Suppressor macrophage (primary cell): Measurements from ENCODE around the gene AGBL1.
"Not testable (repeated sequence)": the region's sequence is repeated elsewhere in the genome, so short reads cannot be mapped to it uniquely, and the experiment has no call there.

Experiments
- DNase-seq, 4 experiments: peaks; one replicate each; pipeline ENCODE4 v3.0.0-alpha.2; 2020 to 2022

Gene AGBL1

DNA sequence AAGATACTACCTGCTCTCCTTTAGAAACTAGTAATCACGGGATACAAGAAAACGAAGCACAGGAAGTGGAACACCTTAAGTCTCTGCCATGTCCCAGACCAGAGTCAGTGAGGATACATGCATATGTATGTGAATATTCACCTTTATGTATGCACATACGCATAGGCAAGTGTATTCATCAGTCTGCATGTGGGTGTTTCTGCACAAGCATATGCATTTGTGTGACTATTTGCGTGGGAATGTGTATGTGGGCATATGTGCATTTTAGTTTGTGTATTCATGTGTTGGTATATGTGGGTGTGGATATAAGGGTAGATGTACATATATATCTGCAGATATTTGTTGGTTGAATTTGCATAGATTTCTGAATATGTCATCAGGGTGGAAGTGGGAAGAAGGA lies 889.7 kb downstream of the AGBL1 start:
- DNase-seq, result no peak

DNA sequence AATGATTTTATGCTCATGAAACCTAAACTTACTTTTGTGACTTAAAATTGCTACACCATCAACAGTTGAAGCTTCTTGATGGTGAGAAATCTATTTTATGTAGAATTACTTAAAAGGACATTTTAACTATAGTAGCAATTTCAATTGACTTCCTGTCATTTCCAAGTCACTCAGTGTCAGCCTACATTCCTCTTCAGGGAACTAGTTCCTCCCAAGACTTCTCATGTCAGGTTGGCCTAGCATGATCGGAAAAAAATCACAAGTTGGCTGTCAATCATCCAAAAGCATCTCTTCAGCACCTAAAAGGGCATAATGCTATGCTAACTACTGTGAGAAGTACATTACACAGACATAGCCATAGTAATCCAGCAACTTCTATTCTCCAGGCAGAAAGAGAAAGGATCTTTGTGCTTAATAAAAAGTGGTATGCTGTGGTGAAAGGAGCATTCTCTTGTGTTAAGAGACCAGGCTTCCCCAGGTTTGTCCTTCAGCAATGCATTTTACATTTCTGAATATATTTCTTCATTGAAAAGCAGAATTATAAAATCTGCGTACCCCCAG lies 893.7 kb downstream of the AGBL1 start:
- no peak for DNase-seq

DNA sequence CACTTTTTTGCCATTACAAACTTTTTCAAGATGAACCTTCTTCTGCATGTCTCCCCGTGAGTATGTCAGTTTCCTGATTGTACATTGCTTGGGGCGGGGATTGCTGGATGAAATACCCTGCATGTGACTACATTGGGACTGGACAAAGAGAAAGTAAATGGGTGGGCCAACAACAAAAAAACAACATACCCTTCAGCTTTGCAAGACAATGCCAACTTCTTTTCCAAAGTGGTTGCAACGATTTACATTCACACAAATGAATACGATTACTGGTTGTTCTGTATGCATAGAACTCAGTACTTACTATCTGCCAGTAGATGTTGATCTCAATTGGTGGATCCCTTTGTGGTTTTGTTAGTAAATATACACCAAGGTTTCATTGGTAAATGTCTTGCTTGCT lies 908.4 kb downstream of the AGBL1 start:
- DNase-seq, result no peak

DNA sequence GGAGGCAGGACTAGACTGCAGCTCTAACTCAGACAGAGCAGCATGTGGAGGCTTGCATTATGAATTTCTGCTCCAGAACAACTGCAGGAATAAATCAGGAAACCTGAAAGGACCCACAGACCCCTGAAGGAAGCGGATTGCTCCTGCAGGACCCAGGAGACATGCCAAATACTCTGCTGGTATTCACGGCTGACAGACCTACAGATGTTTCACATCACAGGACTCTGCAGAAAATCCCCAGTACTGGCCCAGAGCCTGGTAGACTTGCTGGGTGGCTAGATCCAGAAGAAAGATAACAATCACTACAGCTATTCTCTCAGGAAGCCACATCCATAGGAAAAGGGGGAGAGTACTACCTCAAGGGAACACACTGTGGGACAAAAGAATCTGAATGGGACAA lies 942.1 kb downstream of the AGBL1 start:
- no peak for DNase-seq

DNA sequence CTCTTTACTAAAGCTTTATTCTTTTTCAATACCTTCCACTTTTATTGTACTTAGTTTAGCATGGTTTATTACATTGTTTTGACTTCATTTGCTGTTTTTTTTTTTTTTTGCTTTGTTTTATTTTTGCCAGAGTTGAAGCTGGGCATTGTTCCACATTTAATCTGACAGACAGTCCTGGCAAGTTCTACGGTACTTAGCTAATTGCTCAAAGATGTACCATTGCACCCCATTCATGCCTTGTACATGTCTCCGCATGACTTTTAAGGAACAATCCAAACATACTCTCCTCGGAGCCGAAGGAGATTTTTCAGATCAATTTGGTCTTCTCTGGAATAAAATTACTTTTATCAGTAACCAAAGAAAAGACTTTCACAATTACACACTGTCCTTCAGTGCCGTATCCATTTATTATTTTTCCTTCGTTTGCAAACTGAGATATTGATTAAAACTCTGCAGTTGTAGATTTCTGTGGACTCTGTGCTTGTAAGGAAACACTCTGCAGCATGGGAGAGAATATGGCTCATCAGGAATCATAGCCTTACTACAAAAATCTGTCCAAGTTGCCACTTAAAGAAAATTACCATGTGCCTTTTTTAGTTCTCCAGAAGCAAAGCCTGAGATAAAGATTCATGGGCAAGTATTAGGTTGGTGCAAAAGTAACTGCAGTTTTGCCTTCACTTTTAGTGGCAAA lies 952.0 kb downstream of the AGBL1 start:
- DNase-seq, result no peak

DNA sequence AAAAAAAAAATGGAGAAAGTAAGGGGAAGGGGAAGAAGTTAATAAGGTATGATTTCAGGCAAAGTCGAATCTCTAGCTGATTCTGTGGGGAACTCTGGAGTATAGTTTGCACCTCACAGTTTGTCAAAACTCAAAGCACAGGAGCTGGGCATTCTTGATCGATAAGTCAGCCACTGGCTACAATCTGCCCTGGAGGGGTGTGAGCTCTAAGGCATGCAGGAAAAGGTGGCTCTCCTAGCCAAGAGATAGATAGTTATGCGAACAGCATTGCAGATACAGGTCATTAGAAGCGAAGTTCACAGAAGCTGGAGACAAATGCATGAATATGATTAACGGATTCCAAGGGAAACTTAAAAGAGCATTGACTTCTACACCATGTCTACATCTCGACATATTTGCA lies 952.6 kb downstream of the AGBL1 start:
- DNase-seq, result no peak

DNA sequence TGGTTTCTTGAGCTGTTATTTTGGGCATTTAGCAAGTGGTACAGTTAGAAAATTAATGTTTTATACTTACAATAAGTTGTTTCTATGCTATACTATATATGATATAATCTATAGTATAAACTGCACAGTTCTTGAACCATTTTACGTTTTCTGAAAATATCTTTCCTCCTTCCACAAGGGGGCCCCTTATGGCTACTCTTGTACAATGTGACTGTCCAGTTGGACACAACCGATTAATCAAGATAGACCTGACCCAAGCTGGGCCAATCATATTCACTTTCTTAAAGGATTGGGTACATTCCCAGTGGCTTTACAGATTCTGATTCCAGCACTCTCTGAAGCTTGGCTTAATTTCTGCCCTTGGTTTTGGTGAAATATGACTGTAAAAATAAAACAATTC lies 953.4 kb downstream of the AGBL1 start:
- no peak for DNase-seq

DNA sequence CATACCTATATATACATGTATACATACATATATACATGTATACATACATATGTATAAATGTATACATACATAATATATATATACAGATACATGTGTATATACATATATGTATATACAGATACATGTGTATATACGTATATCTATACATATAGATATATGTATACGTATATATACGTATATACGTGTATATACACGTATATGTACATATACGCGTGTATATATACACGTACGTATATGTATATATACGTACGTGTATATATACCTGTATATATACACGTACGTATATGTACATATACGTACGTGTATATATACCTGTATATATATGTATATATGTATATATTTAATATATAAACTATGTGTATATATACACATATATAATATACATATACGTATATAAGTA lies 955.2 kb downstream of the AGBL1 start:
- DNase-seq, result no peak

DNA sequence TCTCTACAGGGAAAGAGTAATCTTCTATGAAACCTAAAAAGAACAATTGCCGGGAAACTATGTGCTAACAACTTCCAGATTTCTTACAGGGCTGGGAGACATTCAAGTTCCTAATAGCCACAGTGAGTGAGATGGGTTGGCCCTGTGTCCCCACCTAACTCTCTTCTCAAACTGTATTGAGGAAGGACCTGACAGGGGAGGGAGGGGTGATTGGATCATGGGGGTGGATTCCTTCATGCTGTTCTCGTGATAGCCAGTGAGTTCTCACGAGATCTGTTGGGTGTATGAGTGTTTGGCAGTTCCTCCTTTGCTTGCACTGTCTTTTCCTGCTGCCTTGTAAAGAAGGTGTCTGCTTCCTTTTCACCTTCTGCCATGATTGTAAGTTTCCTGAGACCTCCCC lies 958.7 kb downstream of the AGBL1 start:
- no peak for DNase-seq

DNA sequence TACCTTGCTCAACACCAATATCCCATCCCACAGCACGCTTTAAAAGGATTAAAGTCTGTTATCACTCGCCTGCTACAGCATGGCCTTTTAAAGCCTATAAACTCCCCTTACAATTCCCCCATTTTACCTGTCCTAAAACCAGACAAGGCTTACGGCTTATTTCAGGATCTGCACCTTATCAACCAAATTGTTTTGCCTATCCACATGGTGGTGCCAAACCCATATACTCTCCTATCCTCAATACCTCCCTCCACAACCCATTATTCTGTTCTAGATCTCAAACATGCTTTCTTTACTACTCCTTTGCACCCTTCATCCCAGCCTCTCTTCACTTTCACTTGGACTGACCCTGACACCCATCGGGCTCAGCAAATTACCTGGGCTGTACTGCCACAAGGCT lies 962.9 kb downstream of the AGBL1 start:
- not testable (repeated sequence) for DNase-seq

DNA sequence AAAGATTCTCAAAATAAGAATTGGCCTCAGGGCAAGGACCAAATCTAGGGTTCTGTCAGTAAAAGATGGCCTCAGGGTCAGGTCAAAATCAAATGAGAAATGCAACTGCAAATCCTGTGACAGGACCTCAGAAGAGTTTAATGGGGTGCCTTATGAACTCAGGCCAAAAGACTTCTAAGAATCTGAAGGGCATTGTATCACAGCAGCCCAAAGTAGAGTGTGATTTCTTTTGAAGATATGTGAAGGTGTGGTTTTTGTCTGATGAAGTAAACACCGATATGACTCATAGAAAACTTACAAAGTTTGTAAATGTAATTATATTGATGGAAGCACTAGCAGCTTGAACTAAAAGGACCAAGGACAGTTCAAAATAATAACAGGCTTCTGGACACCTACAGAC lies 966.1 kb downstream of the AGBL1 start:
- no peak for DNase-seq

DNA sequence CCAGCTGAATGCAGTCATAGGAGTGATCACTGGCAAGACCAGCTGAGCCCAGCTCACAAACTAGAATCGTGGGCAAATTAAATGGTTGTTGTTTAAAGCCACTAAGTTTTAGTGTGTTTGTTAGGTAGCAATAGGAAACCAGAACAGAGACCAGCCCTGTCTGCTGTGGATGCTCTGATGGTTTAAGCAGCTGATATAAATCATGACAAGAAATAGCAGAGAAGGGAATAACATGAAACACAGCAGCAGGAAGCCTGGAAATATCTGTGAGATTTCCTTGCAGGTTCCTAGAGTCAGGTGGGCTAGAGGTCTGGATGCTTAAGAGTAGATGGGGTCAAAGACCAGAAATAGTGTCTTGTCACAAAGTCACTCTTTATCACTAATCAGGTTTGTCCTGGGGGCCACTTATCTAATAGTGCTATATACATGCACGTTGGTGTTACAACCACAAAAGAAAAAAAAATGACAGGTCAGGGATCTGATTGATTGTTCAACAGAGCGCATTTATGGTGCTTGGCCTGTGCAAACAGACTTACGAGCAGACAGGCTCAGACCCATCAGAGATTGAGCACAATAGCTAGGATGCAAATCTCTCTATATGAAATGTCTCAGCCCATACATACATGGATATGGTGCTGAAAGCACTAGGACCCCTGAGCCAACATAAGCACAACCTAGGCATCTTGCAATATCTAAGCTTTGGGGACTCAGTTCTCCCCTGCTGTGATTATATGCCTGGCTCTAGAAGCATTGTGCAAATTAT lies 967.7 kb downstream of the AGBL1 start:
- DNase-seq, result no peak
